ENCODE results near the gene TNFRSF14.

The TNFRSF14 gene

GRCh38 chr1:2584686-2585317 lies 28.6 kb downstream of the TNFRSF14 start:
- Mint-ChIP-seq H3K36me3 (peaks cover 5 to 20% of the 10 kb centered on the region in 2 donors), H3K27me3 (no peaks in the 10 kb centered on the region), H3K4me1 (peaks cover 39 to 70% of the 10 kb centered on the region in 2 donors), H3K4me3 (peak overlapping the region; percentile 89 to 92), H3K27ac (peak overlapping the region; percentile 98), H3K9me3 (peaks cover 0 to under 1% of the 10 kb centered on the region in 2 donors)
- no peak for ATAC-seq (replicated peaks)
- DNase-seq = no peak

GRCh38 chr1:2585318-2586092 lies 29.3 kb downstream of the TNFRSF14 start:
- Mint-ChIP-seq H3K27me3 (no peaks in the 10 kb centered on the region), H3K9me3 (no peaks in the 10 kb centered on the region), H3K4me1 (peaks cover 36 to 63% of the 10 kb centered on the region in 2 donors), H3K27ac (peak overlapping the region; percentile 98), H3K4me3 (peak overlapping the region; percentile 89 to 92), H3K36me3 (peaks cover 5 to 24% of the 10 kb centered on the region in 2 donors)
- ATAC-seq (replicated peaks) (peak; percentile 67 to 71), DNase-seq (peak; percentile 80)

- H3K4me1 Mint-ChIP-seq = peaks cover 29 to 54% of the 10 kb centered on the region in 2 donors
- no peaks in the 10 kb centered on the region for H3K9me3 Mint-ChIP-seq
- DNase-seq (peak; percentile 98), ATAC-seq (replicated peaks) (peak; percentile 76 to 78)
- peak within 1 kb of the TSS; percentile 89 to 92 for H3K4me3 Mint-ChIP-seq
- peak within 1 kb of the TSS; percentile 98 for H3K27ac Mint-ChIP-seq
- no peaks in the 10 kb centered on the region for H3K27me3 Mint-ChIP-seq
- peaks cover 5 to 23% of the 10 kb centered on the region in 2 donors for H3K36me3 Mint-ChIP-seq
Observed at GRCh38 chr1:2586154-2587070, 30.2 kb downstream of the TNFRSF14 start, which contains the start of gene PRXL2B. PRXL2B (plus strand) TSS chr1:2586777; CDS start chr1:2586886, 109 bp downstream.

GRCh38 chr1:2587071-2587859 lies 31.1 kb downstream of the TNFRSF14 start:
- no peak for DNase-seq
- Mint-ChIP-seq H3K27ac (peak overlapping the region; percentile 9), H3K36me3 (peaks cover 5 to 16% of the 10 kb centered on the region in 2 donors), H3K9me3 (no peaks in the 10 kb centered on the region), H3K27me3 (no peaks in the 10 kb centered on the region), H3K4me3 (peak overlapping the region; percentile 85 to 92), H3K4me1 (peaks cover 23 to 45% of the 10 kb centered on the region in 2 donors)
- no peak for ATAC-seq (replicated peaks)

- Mint-ChIP-seq H3K4me1 (peaks cover 22 to 42% of the 10 kb centered on the region in 2 donors), H3K27me3 (peaks cover 0 to 5% of the 10 kb centered on the region in 2 donors), H3K27ac (no peak overlapping the region), H3K9me3 (no peaks in the 10 kb centered on the region), H3K4me3 (peak overlapping the region; percentile 55 to 92), H3K36me3 (peaks cover 5 to 14% of the 10 kb centered on the region in 2 donors)
- no peak for ATAC-seq (replicated peaks)
- DNase-seq = no peak
Observed at GRCh38 chr1:2587860-2588571, 31.8 kb downstream of the TNFRSF14 start.

- H3K4me1 Mint-ChIP-seq = peaks cover 16 to 35% of the 10 kb centered on the region in 2 donors
- H3K27me3 Mint-ChIP-seq = peaks cover 0 to 7% of the 10 kb centered on the region in 2 donors
- ATAC-seq (replicated peaks) = no peak
- no peak overlapping the region for H3K4me3 Mint-ChIP-seq
- no peak overlapping the region for H3K27ac Mint-ChIP-seq
- no peak for DNase-seq
- H3K36me3 Mint-ChIP-seq = peaks cover 5 to 14% of the 10 kb centered on the region in 2 donors
- H3K9me3 Mint-ChIP-seq = no peaks in the 10 kb centered on the region
Observed at GRCh38 chr1:2588661-2589430, 32.7 kb downstream of the TNFRSF14 start.

GRCh38 chr1:2589431-2590232 lies 33.5 kb downstream of the TNFRSF14 start:
- DNase-seq = no peak
- no peaks in the 10 kb centered on the region for H3K9me3 Mint-ChIP-seq
- H3K27ac Mint-ChIP-seq = peak overlapping the region; percentile 20
- peaks cover 0 to 15% of the 10 kb centered on the region in 2 donors for H3K27me3 Mint-ChIP-seq
- H3K4me1 Mint-ChIP-seq = peaks cover 9 to 33% of the 10 kb centered on the region in 2 donors
- H3K4me3 Mint-ChIP-seq = no peak overlapping the region
- no peak for ATAC-seq (replicated peaks)
- peaks cover 5 to 14% of the 10 kb centered on the region in 2 donors for H3K36me3 Mint-ChIP-seq

- ATAC-seq (replicated peaks) (no peak), DNase-seq (no peak)
- H3K4me3 Mint-ChIP-seq = no peak overlapping the region
- no peak overlapping the region for H3K27ac Mint-ChIP-seq
- peaks cover 0 to 21% of the 10 kb centered on the region in 2 donors for H3K27me3 Mint-ChIP-seq
- peaks cover 6 to 24% of the 10 kb centered on the region in 2 donors for H3K4me1 Mint-ChIP-seq
- no peaks in the 10 kb centered on the region for H3K9me3 Mint-ChIP-seq
- peaks cover 1 to 14% of the 10 kb centered on the region in 2 donors for H3K36me3 Mint-ChIP-seq
Observed at GRCh38 chr1:2590233-2591141, 34.3 kb downstream of the TNFRSF14 start.

- Mint-ChIP-seq H3K9me3 (no peaks in the 10 kb centered on the region), H3K36me3 (peaks cover 1 to 14% of the 10 kb centered on the region in 2 donors), H3K4me1 (peaks cover 6 to 21% of the 10 kb centered on the region in 2 donors), H3K27me3 (peaks cover 0 to 21% of the 10 kb centered on the region in 2 donors), H3K4me3 (no peak overlapping the region), H3K27ac (no peak overlapping the region)
- no peak for DNase-seq
- no peak for ATAC-seq (replicated peaks)
Observed at GRCh38 chr1:2591233-2591580, 35.0 kb downstream of the TNFRSF14 start.

GRCh38 chr1:2591581-2592261 lies 35.5 kb downstream of the TNFRSF14 start:
- H3K4me3 Mint-ChIP-seq = no peak overlapping the region
- H3K27me3 Mint-ChIP-seq = peaks cover 0 to 21% of the 10 kb centered on the region in 2 donors
- no peaks in the 10 kb centered on the region for H3K9me3 Mint-ChIP-seq
- peaks cover 6 to 21% of the 10 kb centered on the region in 2 donors for H3K4me1 Mint-ChIP-seq
- H3K36me3 Mint-ChIP-seq = peaks cover 1 to 14% of the 10 kb centered on the region in 2 donors
- DNase-seq (no peak), ATAC-seq (replicated peaks) (no peak)
- peak overlapping the region; percentile 70 for H3K27ac Mint-ChIP-seq

Data from stimulated activated naive B cell treated with anti-CD40 and anti-IgM and Interleukin-4, amounts not matched to agents 10 μg/mL and 1 μg/mL and 100 μg/mL, for 72 hours (primary cell).